Measurements from ENCODE around the gene SNX2.
"Not testable (repeated sequence)": the region's sequence is repeated elsewhere in the genome, so short reads cannot be mapped to it uniquely, and the experiment has no call there.

SNX2 gene

DNA sequence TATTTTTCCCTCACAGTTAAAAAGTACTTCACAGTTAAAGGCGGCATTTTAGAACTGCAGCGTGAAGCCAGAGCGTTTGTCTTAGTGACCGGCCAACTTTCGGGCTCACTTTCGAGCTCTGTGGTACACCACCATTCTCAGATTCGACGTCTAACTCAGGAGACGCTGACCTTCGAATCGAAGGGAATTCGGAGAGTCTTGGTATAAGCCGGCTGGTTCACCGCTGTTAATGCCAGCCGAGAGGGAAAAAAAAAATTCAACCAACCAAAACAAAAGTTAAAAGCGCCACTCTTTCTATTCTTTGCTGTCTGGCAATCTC lies 70.0 kb downstream of the SNX2 start:
- DNase-seq: no peak

DNA sequence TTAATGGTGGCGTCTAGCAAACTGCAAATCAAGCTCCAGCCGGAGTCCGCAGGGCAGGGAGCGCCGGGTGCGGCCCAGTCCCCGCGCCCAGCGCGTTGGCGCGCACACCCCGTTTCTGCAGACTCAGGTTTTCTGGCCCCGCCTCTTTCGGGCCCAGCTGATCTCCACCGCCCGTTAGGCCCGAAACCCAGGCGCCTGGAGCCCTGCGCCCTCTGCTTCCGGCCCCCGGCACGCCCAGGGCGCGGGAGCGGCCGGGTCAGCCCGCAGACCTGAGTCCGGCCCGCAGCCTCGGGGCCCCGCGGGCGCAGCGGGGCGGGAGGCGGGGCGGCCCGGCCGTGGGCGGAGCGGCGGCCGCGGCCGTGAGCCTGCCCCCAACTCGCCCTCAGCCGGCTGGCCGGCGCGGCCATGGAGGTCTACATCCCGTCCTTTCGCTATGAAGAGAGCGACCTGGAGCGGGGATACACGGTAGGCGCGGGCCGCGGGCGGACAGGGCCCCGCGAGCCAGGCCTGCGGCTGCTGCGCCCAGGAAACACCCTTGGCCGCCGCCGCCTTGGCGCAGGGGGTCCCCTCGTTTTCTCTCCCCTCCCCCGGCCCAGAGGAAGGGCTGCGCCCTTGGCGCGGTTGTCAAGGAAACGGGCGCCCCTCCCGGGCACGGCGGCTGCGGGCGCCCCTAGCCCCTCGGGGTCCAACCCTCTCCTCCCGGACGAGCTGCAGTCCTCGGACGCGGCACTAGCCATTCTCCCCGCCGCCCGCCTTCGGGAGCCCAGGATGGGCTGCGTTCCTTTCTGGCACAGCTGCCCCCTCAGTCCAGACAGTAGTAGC lies 70.6 kb downstream of the SNX2 start, which contains the start of gene SNX24:
SNX24 (plus strand) TSS at position 385 of the 822 bp plus-strand sequence; CDS start at position 406, 21 bp downstream.
- peak; percentile 24 for DNase-seq

DNA sequence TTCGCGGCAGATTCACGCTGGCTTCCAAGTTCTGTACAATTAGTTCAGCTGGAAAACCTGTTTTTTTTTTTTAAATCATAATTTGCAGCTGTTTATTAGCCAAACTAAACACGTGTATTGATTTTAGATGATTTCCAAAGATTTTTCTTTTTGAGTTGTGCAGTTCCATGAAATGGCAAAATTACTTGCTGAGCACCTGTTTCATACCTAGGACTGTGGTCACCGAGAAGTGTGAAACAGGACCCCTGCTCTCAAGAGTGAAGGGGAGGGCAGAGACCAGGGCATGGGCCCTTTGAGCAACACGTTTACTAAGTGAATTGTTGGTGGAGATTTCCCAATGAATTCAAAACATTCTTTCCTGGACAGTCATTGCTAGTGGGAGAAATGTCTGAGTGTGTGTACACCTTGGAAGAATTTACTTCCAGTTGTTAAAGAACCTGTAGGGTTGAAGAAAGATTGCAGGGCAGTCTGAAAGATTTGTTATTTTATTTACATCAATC lies 71.2 kb downstream of the SNX2 start:
- DNase-seq: no peak

DNA sequence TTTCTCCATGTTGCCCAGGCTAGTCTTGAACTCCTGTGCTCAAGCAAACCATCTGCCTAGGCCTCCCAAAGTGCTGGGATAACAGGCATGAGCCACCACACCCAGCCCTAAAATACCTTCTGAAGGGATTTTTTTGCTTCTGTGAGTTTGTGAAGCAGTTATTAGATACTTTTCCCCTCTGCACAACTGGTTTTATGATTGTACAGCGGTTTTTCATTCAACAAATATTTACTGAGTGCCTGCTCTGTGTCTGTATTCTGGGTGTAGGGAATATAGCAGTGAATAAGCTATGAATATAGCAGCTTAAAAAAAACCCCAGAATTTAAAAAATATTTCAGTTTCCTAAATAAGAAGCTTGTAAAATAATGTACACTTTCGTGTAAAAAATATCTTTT lies 72.8 kb downstream of the SNX2 start:
- DNase-seq: no peak

DNA sequence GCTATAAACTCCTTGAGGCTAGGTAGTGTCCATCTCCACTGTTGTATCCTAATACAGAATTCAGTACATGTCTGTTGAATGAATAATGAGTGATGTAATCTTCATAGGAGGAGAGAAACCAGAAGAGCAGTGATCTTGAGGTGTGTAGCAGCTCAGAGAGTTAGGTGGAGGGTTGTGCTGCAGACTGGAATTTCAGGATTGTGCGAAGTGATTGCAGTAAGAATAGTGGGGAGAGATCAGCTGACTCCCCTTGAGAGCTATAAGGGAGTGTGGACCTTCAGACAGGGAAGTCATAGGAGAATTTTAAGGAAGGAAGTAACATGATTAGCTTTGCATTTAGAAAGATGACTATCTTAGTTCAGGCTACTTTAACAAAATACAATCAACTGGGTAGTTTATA lies 74.9 kb downstream of the SNX2 start:
- no peak for DNase-seq

DNA sequence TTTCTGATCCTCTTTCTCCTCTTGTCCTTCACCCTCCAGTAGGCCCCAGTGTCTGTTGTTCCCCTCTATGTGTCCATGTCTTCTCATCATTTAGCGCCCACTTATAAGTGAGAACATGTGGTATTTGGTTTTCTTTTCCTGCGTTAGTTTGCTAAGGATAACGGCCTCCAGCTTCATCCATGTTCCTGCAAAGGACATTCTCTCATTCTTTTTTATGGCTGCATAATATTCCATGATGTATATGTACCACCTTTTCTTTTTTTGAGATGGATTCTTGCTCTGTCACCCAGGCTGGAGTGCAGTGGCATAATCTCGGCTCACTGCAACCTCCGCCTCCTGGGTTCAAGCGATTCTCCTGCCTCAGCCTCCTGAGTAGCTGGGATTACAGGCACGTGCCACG lies 82.7 kb downstream of the SNX2 start:
- not testable (repeated sequence) for DNase-seq

DNA sequence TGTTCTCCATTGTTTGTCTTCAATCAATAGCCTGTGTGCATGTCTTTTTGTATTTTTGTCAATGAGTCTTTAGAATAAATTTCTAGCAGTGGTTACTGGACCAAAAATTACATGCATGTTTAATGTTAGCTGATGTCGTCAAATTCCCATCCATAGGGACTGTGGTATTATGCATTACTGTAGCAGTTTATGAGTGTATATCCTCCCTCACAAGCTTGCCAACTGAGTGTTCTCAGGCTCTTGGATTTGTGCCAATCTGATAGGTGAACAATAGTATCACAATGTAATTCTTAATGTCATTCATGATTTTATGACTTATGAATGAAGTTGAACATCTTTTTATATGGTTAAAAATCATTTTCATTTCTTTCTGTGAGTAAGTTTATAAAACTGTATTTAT lies 83.6 kb downstream of the SNX2 start:
- no peak for DNase-seq

DNA sequence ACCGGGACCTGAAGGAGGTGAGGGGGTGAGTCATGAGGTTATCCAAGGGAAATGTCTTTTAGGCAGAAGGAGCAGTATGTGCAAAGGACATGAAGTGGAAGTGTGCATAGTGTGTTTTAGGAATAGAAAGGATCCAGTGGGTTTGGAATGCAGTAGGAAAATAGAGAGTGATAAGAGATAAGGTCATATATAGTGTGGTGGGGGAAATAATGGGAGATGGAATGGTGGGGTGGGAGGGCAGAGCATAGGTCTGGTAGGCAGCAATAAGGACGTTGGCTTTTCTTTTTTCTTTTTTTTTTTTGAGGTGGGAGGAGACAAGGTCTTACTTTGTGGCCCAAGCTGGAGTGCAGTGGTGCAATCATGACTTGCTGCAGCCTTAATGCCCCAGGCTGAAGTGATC lies 88.4 kb downstream of the SNX2 start:
- DNase-seq: no peak

DNA sequence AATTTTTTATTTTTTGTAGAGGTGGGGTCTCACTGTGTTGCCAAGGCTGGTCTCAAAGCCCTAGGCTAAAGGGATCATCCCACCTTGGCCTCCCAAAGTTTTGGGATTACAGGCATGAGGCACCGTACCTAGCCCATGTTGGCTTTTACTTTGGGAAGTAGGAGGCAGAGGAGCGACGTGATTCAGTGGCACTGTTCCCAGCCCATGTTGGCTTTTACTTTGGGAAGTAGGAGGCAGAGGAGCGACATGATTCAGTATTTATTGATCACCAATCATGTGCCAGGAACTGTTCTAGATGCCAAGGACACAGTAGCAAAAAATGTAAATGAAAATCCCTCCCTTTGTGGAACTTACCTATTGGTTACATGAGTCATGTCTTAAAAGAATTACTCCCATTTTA lies 88.8 kb downstream of the SNX2 start:
- no peak for DNase-seq

DNA sequence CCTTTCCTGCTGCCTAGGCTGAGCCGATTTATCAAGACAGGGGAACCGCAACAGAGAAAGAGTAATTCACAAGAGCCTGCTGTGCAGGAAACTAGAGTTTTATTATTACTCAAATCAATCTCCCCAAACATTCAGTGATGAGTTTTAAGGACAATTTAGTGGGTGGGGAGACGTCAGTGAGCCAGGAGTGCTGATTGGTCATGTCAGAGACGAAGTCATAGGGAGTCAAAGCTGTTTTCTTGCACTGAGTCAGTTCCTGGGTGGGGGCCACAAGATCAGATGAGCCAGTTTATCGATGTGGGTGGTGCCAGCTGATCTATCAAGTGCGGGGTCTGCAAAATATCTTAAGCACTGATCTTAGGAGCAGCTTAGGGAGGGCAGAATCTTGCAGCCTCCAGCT lies 89.5 kb downstream of the SNX2 start:
- no peak for DNase-seq

DNA sequence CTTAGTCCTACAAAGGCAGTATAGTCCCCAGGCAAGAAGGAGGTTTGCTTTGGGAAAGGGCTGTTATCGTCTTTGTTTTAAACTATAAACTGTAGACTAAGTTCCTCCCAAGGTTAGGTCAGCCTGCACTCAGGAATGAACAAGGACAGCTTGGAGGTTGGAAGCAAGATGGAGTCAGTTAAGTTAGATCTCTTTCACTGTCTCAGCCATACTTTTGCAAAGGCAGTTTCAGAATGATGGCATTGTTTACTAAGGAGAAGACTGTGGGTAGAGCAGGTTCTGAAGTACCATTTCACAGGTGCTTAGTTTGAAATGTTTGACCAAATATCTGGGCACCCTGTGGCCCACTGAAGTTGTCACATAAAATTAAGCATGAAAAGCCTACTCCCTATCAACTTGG lies 90.0 kb downstream of the SNX2 start:
- DNase-seq: no peak

DNA sequence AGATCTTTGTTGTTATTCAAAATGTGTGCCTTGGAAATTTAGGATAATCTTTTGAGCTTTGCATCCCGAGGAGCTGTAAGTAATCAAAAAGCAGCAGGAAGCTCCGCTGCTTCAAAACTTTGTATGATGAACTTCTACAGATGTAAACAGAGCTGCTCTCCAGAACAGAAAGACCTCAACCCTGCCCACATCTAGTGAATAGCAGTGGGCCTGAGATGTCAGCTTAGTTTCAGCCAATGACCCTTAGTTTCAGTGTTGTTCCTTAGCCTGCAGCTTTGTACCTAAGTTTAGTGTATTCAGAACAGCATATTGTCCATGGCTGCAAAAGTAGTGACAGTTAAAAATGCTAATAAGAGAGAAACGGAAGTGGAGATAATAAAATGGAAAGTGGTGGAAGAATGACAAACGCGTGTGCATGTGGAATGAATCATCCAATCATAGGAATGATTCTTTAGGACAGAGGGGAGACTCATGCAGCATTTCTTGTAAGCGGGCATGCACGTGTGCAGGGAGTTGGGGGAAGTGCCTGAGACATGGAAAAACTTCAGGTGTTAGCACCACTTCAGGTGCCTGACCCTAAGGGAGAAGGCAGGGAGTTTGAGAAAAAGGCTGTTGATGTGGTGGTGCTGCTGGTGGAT lies 95.5 kb downstream of the SNX2 start:
- DNase-seq: no peak

DNA sequence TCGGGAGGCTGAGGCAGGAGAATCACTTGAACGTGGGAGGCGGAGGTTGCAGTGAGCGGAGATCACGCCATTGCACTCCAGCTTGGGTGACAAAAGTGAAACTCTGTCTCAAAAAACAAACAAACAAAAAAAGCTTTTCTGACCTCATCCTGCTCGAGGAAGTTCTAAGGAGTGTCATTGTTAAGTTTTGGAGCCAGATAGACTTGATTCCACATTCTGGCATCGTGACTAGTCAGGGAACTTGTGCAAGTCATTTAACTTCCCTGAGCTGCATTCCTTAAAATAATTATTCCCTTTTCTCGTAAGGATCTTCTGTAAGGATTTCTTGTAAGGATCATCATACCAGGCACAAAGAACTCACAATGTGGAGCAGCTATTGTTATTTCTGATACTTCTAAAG lies 96.8 kb downstream of the SNX2 start:
- no peak for DNase-seq

DNA sequence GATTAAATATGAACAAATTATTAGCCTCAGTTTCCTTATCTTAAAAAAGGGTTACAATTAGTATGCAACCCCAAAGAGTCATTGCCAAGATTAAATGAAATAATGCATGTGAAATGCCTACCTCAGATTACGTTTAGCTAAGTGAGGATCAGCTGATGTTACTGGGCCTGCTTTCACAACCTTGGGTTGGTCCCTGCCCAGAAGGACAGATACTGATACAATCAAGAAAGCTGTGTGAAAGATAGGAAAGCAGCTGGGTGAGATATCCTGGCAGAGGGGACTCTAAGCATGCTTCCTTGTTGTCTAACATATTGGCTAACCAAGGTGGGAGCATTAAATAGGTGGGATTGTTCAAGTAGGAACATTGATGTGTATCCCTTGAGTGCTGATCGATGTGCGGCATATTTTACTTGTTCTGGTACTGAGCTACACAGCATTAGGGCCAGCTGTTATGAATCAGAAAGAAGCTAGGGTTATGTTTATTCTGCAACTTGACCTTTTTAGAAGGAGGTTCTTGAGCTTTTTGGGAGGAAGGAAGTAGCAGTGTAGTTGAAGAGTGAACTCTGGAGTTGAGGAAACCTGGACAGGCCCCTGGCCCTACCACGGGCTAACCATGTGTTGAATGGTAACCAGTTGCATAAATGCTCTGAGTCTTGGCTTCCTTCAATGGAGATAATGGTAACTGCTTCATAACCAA lies 99.4 kb downstream of the SNX2 start:
- no peak for DNase-seq

DNA sequence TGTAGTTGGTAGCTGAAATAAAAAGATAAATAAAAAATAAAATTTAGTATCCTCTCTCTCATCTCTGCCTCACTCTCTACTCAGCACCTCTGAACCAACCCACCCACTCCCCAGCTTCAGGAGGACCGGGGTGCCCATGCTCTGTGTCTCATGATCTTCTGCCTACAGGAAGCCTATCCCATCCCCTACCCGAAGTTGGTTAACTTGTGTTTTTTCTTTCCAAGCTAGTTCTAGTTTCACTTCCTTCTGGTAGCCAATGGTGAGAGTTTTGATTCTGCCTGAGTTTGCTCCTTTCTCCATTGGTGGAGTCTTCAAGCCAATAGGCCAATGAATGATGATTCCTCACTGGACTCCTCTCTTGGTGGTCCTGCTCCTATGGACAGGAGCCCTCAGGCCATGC lies 102.6 kb downstream of the SNX2 start:
- DNase-seq: no peak

DNA sequence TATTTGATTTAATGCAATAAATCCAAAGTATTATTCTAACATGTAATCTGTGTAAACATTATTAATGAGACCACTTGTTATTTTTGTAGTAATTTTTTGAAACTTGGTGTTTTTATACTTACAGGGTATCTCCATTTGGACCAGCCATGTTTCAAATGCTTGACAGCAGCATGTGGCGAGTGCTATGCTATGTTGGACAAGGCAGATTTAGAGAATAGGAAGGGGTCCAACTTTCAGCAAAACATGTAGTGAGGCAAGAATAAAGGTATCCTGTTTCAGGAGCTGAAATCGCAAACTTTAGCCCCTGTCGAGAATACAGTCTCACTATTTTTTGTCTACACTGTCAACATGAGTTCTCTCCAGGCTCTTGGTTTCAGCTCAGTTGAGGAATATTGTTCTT lies 104.2 kb downstream of the SNX2 start:
- no peak for DNase-seq

All from NCI-H1092 (cell line).